Gastroesophageal sphincter (tissue), 3 donors: ENCODE results near the gene PLA1A.

ENCODE experiments used
- CTCF ChIP-seq, 4 experiments: fragments of 200-600 bp in 2 of 4; fragments of 450-650 bp in 2 of 4; sonication (generic) in 1 of 4; IDR thresholded peaks; one replicate each; pipeline ENCODE4 v1.5.1; 2017 to 2019; ENCODE audit warnings: antibody characterized with exemption in 4 of 4, mild to moderate bottlenecking in 2 of 4, moderate library complexity in 2 of 4
- EP300 ChIP-seq: sonication (generic); formaldehyde crosslinking; IDR thresholded peaks from one replicate; pipeline ENCODE4 v1.6.1; 2017; ENCODE audit warnings: antibody characterized with exemption, mild to moderate bottlenecking
- POLR2AphosphoS5 ChIP-seq: sonication (generic); formaldehyde crosslinking; IDR thresholded peaks from one replicate; pipeline ENCODE4 v1.6.1; 2017; ENCODE audit warnings: antibody characterized with exemption

- TF ChIP-seq POLR2AphosphoS5 (no peak), CTCF (IDR thresholded peaks at IDR 0.05) (no peak), EP300 (no peak)
Measured at GRCh38 chr3:119616056-119616455, 18.4 kb downstream of the PLA1A start.
